K562 (cell line): ENCODE measurements around the gene TTC24. TPM values are rescaled to one million over a fixed set of nuclear protein-coding genes. Genes with fewer than 3 reads are reported as not detected.
A peak's percentile ranks its signal among the peaks of the same experiment; 100 is the strongest.

Experiments
- EP400 ChIP-seq: fragments of 450-650 bp; IDR thresholded peaks from 2 replicates; pipeline ENCODE4 v1.6.1; 2017; ENCODE audit warnings: antibody characterized with exemption, mild to moderate bottlenecking, moderate library complexity
- GTF2A2 ChIP-seq: IDR thresholded peaks from 2 replicates; pipeline ENCODE4 v1.6.1; 2016; ENCODE audit warnings: mild to moderate bottlenecking, missing genetic modification characterization, missing compliant biosample characterization
- HDAC3 ChIP-seq: fragments of 450-650 bp; IDR thresholded peaks from 2 replicates; pipeline ENCODE4 v1.6.1; 2018; ENCODE audit warnings: borderline replicate concordance, mild to moderate bottlenecking, moderate library complexity; ENCODE audit not compliant: partially characterized antibody
- HIVEP1 ChIP-seq: fragments of 250-450 bp; sonication (Bioruptor Pico); IDR thresholded peaks from 2 replicates; pipeline ENCODE4 v1.4.0; 2020; ENCODE audit warnings: mild to moderate bottlenecking
- MXI1 ChIP-seq: IDR thresholded peaks from 2 replicates; pipeline ENCODE4 v1.6.1; 2011; ENCODE audit warnings: low read depth, mild to moderate bottlenecking, improper control_type of control experiment, low read length
- NEUROD1 ChIP-seq: fragments of 150-350 bp; IDR thresholded peaks from 2 replicates; pipeline ENCODE4 v1.6.1; 2014; ENCODE audit warnings: borderline replicate concordance, low read length, low read depth; ENCODE audit not compliant: partially characterized antibody
- NFE2 ChIP-seq: IDR thresholded peaks from 2 replicates; pipeline ENCODE4 v1.6.1; 2014; ENCODE audit warnings: antibody characterized with exemption, low read depth
- OTX1 ChIP-seq: fragments of 450-650 bp; formaldehyde crosslinking; IDR thresholded peaks from 2 replicates; pipeline ENCODE4 v1.4.0; 2022; ENCODE audit warnings: mild to moderate bottlenecking
- PHF21A ChIP-seq: fragments of 450-650 bp; IDR thresholded peaks from 2 replicates; pipeline ENCODE4 v1.6.1; 2017; ENCODE audit warnings: low read depth, borderline replicate concordance
- SIN3B ChIP-seq: fragments of 450-650 bp; IDR thresholded peaks from 2 replicates; pipeline ENCODE4 v1.6.1; 2017; ENCODE audit warnings: low read depth, mild to moderate bottlenecking, moderate library complexity
- SRSF3 ChIP-seq: fragments of 200-400 bp; formaldehyde crosslinking; IDR thresholded peaks from 2 replicates; pipeline ENCODE4 v1.6.1; 2016; ENCODE audit warnings: mild to moderate bottlenecking, low read length, moderate library complexity; ENCODE audit not compliant: insufficient read depth
- TCF7L2 ChIP-seq: fragments of 150-350 bp; IDR thresholded peaks from 2 replicates; pipeline ENCODE4 v1.6.1; 2016; ENCODE audit warnings: low read depth, mild to moderate bottlenecking, low read length, moderate library complexity
- THRB ChIP-seq: fragments of 450-650 bp; formaldehyde crosslinking; conservative IDR thresholded peaks from 2 replicates; pipeline ENCODE4 v1.4.0; 2022; ENCODE audit warnings: mild to moderate bottlenecking, missing genetic modification characterization
- ZBTB17 ChIP-seq: fragments of 450-650 bp; formaldehyde crosslinking; IDR thresholded peaks from 2 replicates; pipeline ENCODE4 v1.4.0; 2020; ENCODE audit warnings: mild to moderate bottlenecking
- ZBTB34 ChIP-seq: fragments of 250-450 bp; sonication (Bioruptor Pico); IDR thresholded peaks from 2 replicates; pipeline ENCODE4 v1.8.0; 2021; ENCODE audit warnings: mild to moderate bottlenecking, moderate library complexity
- ZBTB7A ChIP-seq: IDR thresholded peaks from 2 replicates; pipeline ENCODE4 v1.6.1; 2011; ENCODE audit warnings: low read depth, mild to moderate bottlenecking, low read length, moderate library complexity, borderline replicate concordance; ENCODE audit not compliant: control insufficient read depth
- ZFP36 ChIP-seq: fragments of 150-350 bp; IDR thresholded peaks from 2 replicates; pipeline ENCODE4 v1.6.1; 2018; ENCODE audit warnings: low read length, low read depth; ENCODE audit not compliant: partially characterized antibody
- polyA plus RNA-seq, 8 experiments: library from polyadenylated mRNA; depleted of rRNA in 4 of 8; stranded (reverse) in 5 of 8; unstranded in 3 of 8; fragments of >200 nt; fragmentation: Nextera tagmentation in 2 of 8; fragmentation: Illumina TruSeq in 1 of 8; extraction: Ambion mirVana in 2 of 8; extraction: Trizol in 1 of 8; gene quantifications; 2 replicates each; pipeline versions ENCODE4 v1.2.1 to v1.2.3, GENCODE V29; 2011 to 2014; ENCODE audit warnings: inconsistent platforms in 1 of 8, missing spikeins in 1 of 8
- total RNA-seq, 7 experiments: library from RNA; depleted of rRNA in 6 of 7; stranded (reverse); fragments of >200 nt in 6 of 7; fragmentation: Illumina TruSeq in 2 of 7; extraction: Trizol in 2 of 7; gene quantifications; 2 replicates each; pipeline versions ENCODE4 v1.2.1 to v1.2.3, GENCODE V29; 2011 to 2021; ENCODE audit warnings: low replicate concordance in 1 of 7
- TF ChIP-seq, protein P1 (sequence below): fragments of 450-650 bp; IDR thresholded peaks from 2 replicates; pipeline ENCODE4 v1.6.1; 2016; ENCODE audit warnings: borderline replicate concordance
- TF ChIP-seq, protein P2 (sequence below): fragments of 250-450 bp; sonication (Bioruptor Pico); IDR thresholded peaks from 2 replicates; pipeline ENCODE4 v1.5.0; 2021; ENCODE audit warnings: mild to moderate bottlenecking, borderline replicate concordance

The TTC24 gene
- total and polyA plus RNA-seq, 9 of the 15 experiments (the other 6 are each of a cell fraction or from before 2014, with no cell fraction given), result not detected

- TF ChIP-seq ZBTB7A, result 0 out of 2 replicates have a peak, but pooled peaks have one; percentile 14
- TF ChIP-seq OTX1, result no peak
- TF ChIP-seq, protein P1, sequence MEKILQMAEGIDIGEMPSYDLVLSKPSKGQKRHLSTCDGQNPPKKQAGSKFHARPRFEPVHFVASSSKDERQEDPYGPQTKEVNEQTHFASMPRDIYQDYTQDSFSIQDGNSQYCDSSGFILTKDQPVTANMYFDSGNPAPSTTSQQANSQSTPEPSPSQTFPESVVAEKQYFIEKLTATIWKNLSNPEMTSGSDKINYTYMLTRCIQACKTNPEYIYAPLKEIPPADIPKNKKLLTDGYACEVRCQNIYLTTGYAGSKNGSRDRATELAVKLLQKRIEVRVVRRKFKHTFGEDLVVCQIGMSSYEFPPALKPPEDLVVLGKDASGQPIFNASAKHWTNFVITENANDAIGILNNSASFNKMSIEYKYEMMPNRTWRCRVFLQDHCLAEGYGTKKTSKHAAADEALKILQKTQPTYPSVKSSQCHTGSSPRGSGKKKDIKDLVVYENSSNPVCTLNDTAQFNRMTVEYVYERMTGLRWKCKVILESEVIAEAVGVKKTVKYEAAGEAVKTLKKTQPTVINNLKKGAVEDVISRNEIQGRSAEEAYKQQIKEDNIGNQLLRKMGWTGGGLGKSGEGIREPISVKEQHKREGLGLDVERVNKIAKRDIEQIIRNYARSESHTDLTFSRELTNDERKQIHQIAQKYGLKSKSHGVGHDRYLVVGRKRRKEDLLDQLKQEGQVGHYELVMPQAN, result 0 out of 2 replicates have a peak, but pooled peaks have one; percentile 52
- TF ChIP-seq SRSF3, result no peak
- TF ChIP-seq ZFP36, result no peak
- TF ChIP-seq HDAC3, result no peak
- no peak for TF ChIP-seq HIVEP1 (CRISPR knock-in tag)
- no peak for TF ChIP-seq NEUROD1
- TF ChIP-seq GTF2A2 (tag), result no peak
- TF ChIP-seq ZBTB17 (CRISPR knock-in tag), result no peak
- TF ChIP-seq EP400, result 0 out of 2 replicates have a peak, but pooled peaks have one; percentile 0
- TF ChIP-seq PHF21A, result no peak
- TF ChIP-seq TCF7L2, result 0 out of 2 replicates have a peak, but pooled peaks have one; percentile 5
- no peak for TF ChIP-seq SIN3B
- TF ChIP-seq NFE2, result no peak
- TF ChIP-seq, protein P2, sequence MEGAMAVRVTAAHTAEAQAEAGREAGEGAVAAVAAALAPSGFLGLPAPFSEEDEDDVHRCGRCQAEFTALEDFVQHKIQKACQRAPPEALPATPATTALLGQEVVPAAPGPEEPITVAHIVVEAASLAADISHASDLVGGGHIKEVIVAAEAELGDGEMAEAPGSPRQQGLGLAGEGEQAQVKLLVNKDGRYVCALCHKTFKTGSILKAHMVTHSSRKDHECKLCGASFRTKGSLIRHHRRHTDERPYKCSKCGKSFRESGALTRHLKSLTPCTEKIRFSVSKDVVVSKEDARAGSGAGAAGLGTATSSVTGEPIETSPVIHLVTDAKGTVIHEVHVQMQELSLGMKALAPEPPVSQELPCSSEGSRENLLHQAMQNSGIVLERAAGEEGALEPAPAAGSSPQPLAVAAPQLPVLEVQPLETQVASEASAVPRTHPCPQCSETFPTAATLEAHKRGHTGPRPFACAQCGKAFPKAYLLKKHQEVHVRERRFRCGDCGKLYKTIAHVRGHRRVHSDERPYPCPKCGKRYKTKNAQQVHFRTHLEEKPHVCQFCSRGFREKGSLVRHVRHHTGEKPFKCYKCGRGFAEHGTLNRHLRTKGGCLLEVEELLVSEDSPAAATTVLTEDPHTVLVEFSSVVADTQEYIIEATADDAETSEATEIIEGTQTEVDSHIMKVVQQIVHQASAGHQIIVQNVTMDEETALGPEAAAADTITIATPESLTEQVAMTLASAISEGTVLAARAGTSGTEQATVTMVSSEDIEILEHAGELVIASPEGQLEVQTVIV, result no peak
- TF ChIP-seq ZBTB34 (CRISPR knock-in tag), result no peak
- TF ChIP-seq THRB (CRISPR knock-in tag), result no peak
- no peak for TF ChIP-seq MXI1
These were observed 12.8 kb downstream of the TTC24 start (continued) for GRCh38 chr1:156592158-156592909.
